ENCODE results near the gene THEMIS. TPM values are rescaled to one million over a fixed set of nuclear protein-coding genes. Genes with fewer than 3 reads are reported as not detected.

The THEMIS gene
- total RNA-seq, 1 experiment from 2014 or later, result not detected

- TF ChIP-seq ARID4B (CRISPR knock-in tag; IDR thresholded peaks at IDR 0.05; ENCODE audit: borderline replicate concordance) (no peak), IRF1 (CRISPR knock-in tag; IDR thresholded peaks at IDR 0.05) (no peak), PREB (CRISPR knock-in tag; IDR thresholded peaks at IDR 0.05; ENCODE audit: borderline replicate concordance) (no peak), ZNF281 (CRISPR knock-in tag; IDR thresholded peaks at IDR 0.05) (no peak), SP1 (CRISPR knock-in tag; conservative IDR thresholded peaks at IDR 0.05) (no peak), OVOL2 (CRISPR knock-in tag; IDR thresholded peaks at IDR 0.05; ENCODE audit: borderline replicate concordance) (no peak), ETV6 (CRISPR knock-in tag; IDR thresholded peaks at IDR 0.05) (no peak), ZNF532 (CRISPR knock-in tag; IDR thresholded peaks at IDR 0.05; ENCODE audit: borderline replicate concordance) (no peak), EMX1 (CRISPR knock-in tag; IDR thresholded peaks at IDR 0.05) (no peak), HMGXB4 (CRISPR knock-in tag; IDR thresholded peaks at IDR 0.05) (no peak)
These were observed 40.4 kb upstream of the THEMIS start (continued) for GRCh38 chr6:127941228-127941627.
